Neural progenitor cell (in vitro differentiated cells): Measurements from ENCODE around the gene EYS. TPM values are rescaled to one million over a fixed set of nuclear protein-coding genes. Genes with fewer than 3 reads are reported as not detected.

Source experiments
- DNase-seq: peaks from one replicate; pipeline ENCODE4 v3.0.0-alpha.2; 2016; ENCODE audit warnings: low spot score
- H2AFZ ChIP-seq: fragments of 200-600 bp; sonication (generic); replicated peaks from 2 replicates; pipeline ENCODE4 v1.6.1; 2016; ENCODE audit warnings: antibody characterized with exemption
- H3F3A ChIP-seq: fragments of 200-600 bp; sonication (generic); 2 replicates; pipeline ENCODE4 v1.6.1; 2016; ENCODE audit warnings: antibody characterized with exemption, low read depth
- H3K27ac ChIP-seq: fragments of 200-600 bp; sonication (generic); 2 replicates; pipeline ENCODE4 v1.5.1; 2016; ENCODE audit warnings: mild to moderate bottlenecking
- H3K27me3 ChIP-seq: fragments of 200-600 bp; sonication (generic); 2 replicates; pipeline ENCODE4 v1.6.1; 2016; ENCODE audit warnings: mild to moderate bottlenecking, moderate library complexity
- H3K36me3 ChIP-seq: fragments of 200-600 bp; sonication (generic); 2 replicates; pipeline ENCODE4 v1.5.1; 2016
- H3K4me1 ChIP-seq: fragments of 200-600 bp; sonication (generic); 2 replicates; pipeline ENCODE4 v1.6.1; 2016; ENCODE audit warnings: mixed run types
- H3K4me2 ChIP-seq: fragments of 200-600 bp; sonication (generic); 2 replicates; pipeline ENCODE4 v1.6.1; 2016
- H3K4me3 ChIP-seq: fragments of 200-600 bp; sonication (generic); 2 replicates; pipeline ENCODE4 v1.5.1; 2016
- H3K79me2 ChIP-seq: fragments of 200-600 bp; sonication (generic); 2 replicates; pipeline ENCODE4 v1.6.1; 2016; ENCODE audit warnings: low read depth
- H3K9ac ChIP-seq: fragments of 200-600 bp; sonication (generic); 2 replicates; pipeline ENCODE4 v1.6.1; 2016
- H3K9me3 ChIP-seq: fragments of 200-600 bp; sonication (generic); 2 replicates; pipeline ENCODE4 v1.5.1; 2016; ENCODE audit warnings: low read depth
- H4K20me1 ChIP-seq: fragments of 200-600 bp; sonication (generic); 2 replicates; pipeline ENCODE4 v1.6.1; 2016; ENCODE audit warnings: low read depth
- H3K27ac Mint-ChIP-seq: 3 replicates; pipeline ENCODE4 v1.8.0; 2021; ENCODE audit warnings: mixed read lengths
- H3K27me3 Mint-ChIP-seq: 2 replicates; pipeline ENCODE4 v1.8.0; 2022; ENCODE audit warnings: low read depth, mild to moderate bottlenecking, inconsistent platforms, moderate library complexity, mixed read lengths; ENCODE audit not compliant: insufficient read depth
- H3K36me3 Mint-ChIP-seq: 3 replicates; pipeline ENCODE4 v1.8.0; 2021; ENCODE audit warnings: mixed read lengths
- H3K4me1 Mint-ChIP-seq: 3 replicates; pipeline ENCODE4 v1.8.0; 2021; ENCODE audit warnings: mixed read lengths
- H3K4me3 Mint-ChIP-seq: 3 replicates; pipeline ENCODE4 v1.8.0; 2021; ENCODE audit warnings: mild to moderate bottlenecking, moderate library complexity, mixed read lengths
- H3K9me3 Mint-ChIP-seq: 3 replicates; pipeline ENCODE4 v1.8.0; 2020; ENCODE audit warnings: mixed read lengths
- EZH2 ChIP-seq: fragments of 200-600 bp; sonication (generic); IDR thresholded peaks from 2 replicates; pipeline ENCODE4 v1.6.1; 2017; ENCODE audit warnings: antibody characterized with exemption, mild to moderate bottlenecking, moderate library complexity
- EZH2phosphoT487 ChIP-seq: fragments of 200-600 bp; sonication (generic); IDR thresholded peaks from 2 replicates; pipeline ENCODE4 v1.6.1; 2017; ENCODE audit warnings: antibody characterized with exemption
- total RNA-seq: library from RNA; depleted of rRNA; stranded (reverse); fragments of >200 nt; gene quantifications from 2 replicates; pipeline ENCODE4 v1.2.3, GENCODE V29; 2015; ENCODE audit warnings: low replicate concordance
- TF ChIP-seq, protein P1 (sequence below): fragments of 200-600 bp; sonication (generic); IDR thresholded peaks from 2 replicates; pipeline ENCODE4 v1.5.1; 2017; ENCODE audit warnings: antibody characterized with exemption, mild to moderate bottlenecking

Gene EYS
- total RNA-seq, 1 donor from 2014 or later = not detected

DNA sequence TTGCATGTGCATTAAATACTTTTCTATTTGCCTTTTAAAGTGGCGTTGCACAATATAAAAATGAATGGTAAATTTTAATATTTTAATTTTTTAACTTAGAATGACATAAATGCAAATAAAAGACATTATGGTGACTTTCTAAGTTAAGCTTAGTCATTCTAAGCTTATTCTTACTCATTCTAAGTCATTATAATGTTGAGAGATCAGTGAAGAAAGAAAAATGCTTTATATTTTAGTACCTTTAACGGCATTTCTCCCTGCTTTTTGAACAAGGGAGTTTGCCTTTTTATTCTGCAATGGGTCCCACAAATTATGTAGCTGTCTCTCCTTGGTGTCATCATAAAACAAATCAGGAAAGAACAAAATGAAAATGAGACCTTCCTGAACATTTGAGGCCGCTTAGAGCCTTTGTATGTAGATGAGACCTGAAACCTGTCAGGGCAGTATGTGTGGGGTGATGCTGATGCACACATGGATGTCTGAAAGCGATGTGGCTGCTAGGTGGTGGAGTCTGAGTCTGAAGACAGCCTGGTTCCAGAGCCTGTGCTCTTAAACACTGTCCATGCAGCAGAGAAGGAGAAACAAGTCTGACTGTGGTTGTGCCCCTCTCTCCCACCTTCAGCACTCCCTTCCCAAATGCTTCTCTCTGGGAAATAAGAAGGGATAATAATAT, 1913.4 kb downstream of the EYS start:
- Histone ChIP-seq H4K20me1 (no peaks in the 10 kb centered on the region), H3K27me3 (no peaks in the 10 kb centered on the region), H3K4me3 (no peak overlapping the region), H3F3A (no peaks in the 10 kb centered on the region), H3K27ac (no peak overlapping the region), H3K9ac (no peak overlapping the region), H2AFZ (no peak overlapping the region), H3K79me2 (no peaks in the 10 kb centered on the region), H3K4me2 (no peak overlapping the region), H3K4me1 (peaks cover 8% of the 10 kb centered on the region), H3K36me3 (no peaks in the 10 kb centered on the region), H3K9me3 (no peaks in the 10 kb centered on the region)
- no peaks in the 10 kb centered on the region for H3K9me3 Mint-ChIP-seq
- no peak for DNase-seq
- TF ChIP-seq EZH2phosphoT487 (no peak), EZH2 (no peak)
- TF ChIP-seq, protein P1, sequence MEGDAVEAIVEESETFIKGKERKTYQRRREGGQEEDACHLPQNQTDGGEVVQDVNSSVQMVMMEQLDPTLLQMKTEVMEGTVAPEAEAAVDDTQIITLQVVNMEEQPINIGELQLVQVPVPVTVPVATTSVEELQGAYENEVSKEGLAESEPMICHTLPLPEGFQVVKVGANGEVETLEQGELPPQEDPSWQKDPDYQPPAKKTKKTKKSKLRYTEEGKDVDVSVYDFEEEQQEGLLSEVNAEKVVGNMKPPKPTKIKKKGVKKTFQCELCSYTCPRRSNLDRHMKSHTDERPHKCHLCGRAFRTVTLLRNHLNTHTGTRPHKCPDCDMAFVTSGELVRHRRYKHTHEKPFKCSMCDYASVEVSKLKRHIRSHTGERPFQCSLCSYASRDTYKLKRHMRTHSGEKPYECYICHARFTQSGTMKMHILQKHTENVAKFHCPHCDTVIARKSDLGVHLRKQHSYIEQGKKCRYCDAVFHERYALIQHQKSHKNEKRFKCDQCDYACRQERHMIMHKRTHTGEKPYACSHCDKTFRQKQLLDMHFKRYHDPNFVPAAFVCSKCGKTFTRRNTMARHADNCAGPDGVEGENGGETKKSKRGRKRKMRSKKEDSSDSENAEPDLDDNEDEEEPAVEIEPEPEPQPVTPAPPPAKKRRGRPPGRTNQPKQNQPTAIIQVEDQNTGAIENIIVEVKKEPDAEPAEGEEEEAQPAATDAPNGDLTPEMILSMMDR = no peak
- no peak overlapping the region for H3K27ac Mint-ChIP-seq
- no peaks in the 10 kb centered on the region for H3K36me3 Mint-ChIP-seq
- peaks cover 6% of the 10 kb centered on the region for H3K4me1 Mint-ChIP-seq
- H3K27me3 Mint-ChIP-seq = no peaks in the 10 kb centered on the region
- no peak overlapping the region for H3K4me3 Mint-ChIP-seq

DNA sequence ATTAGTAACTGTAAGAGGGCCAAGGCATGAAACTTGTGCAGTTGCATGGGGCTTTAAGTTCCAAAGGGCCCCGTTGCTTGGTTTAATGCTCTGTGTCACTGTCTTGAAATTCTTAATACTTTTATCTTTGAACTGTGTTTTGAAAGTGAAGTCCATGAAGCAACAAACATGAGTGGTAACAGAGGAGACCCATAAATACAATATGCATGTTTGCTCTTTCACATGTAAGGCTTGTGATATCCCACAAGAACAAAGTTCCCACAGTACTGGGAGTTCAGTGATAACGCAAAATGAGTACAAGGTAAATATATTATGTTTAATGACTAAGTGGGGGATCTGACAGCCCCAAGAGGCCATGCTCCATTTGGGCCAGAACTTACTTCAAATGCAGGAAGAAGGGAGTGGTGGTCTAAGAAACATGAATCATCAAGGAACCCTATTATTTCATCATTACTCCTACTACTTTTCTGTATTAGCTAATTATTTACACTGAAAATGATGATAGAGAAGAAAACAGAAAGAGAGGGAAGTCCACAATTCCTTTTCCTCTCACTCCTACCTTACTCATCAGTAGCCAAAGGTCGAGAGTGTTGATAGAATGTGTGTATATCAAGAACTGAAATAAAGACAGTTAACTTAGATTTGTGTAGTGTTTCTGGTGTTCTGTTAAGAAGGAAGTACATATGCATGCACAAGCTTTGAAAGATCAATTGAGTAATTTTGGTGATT, 1914.1 kb downstream of the EYS start:
- peaks cover 6% of the 10 kb centered on the region for H3K4me1 Mint-ChIP-seq
- no peak for DNase-seq
- no peak overlapping the region for H2AFZ ChIP-seq

DNA sequence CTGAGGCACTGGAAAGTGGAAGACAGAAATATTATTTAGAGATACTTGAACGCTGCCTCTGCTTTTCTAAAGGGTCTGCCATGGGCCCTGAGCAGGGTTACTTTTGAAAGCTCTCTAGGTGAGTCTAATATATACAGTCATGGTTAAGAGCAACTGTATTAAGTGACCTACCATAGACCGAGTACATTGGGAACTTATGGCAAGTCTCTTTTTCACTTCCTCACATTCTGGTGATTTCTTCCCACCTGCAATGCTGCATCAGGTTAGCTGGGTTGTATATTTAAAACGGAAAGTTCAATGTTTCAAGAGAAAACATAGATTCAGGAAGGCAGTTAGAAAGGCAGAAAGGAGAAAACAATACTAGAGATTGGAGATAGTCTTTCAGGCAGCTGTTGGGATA, 1916.7 kb downstream of the EYS start:
- no peak overlapping the region for H3K4me3 ChIP-seq
- Mint-ChIP-seq H3K27me3 (no peaks in the 10 kb centered on the region), H3K36me3 (no peaks in the 10 kb centered on the region), H3K4me1 (peaks cover 6% of the 10 kb centered on the region), H3K27ac (no peak overlapping the region), H3K9me3 (no peaks in the 10 kb centered on the region), H3K4me3 (no peak overlapping the region)
- DNase-seq = no peak
- H2AFZ ChIP-seq = no peak overlapping the region
- no peaks in the 10 kb centered on the region for H3K9me3 ChIP-seq
- no peak overlapping the region for H3K4me2 ChIP-seq
- H3K27me3 ChIP-seq = no peaks in the 10 kb centered on the region
- no peak overlapping the region for H3K27ac ChIP-seq
- no peaks in the 10 kb centered on the region for H3K79me2 ChIP-seq
- H3F3A ChIP-seq = no peaks in the 10 kb centered on the region
- peaks cover 14% of the 10 kb centered on the region for H3K4me1 ChIP-seq
- TF ChIP-seq EZH2phosphoT487 = no peak
- no peak for TF ChIP-seq EZH2
- TF ChIP-seq, protein P1 = no peak
- no peak overlapping the region for H3K9ac ChIP-seq
- H4K20me1 ChIP-seq = no peaks in the 10 kb centered on the region
- H3K36me3 ChIP-seq = no peaks in the 10 kb centered on the region

More for the DNA sequence above, 1914.1 kb downstream of the EYS start:
- Histone ChIP-seq H3K27ac (no peak overlapping the region), H3K9me3 (no peaks in the 10 kb centered on the region), H3K36me3 (no peaks in the 10 kb centered on the region), H3K4me2 (no peak overlapping the region), H3K27me3 (no peaks in the 10 kb centered on the region), H3K9ac (no peak overlapping the region), H3K4me1 (peaks cover 14% of the 10 kb centered on the region), H3K79me2 (no peaks in the 10 kb centered on the region), H3K4me3 (no peak overlapping the region), H3F3A (no peaks in the 10 kb centered on the region), H4K20me1 (no peaks in the 10 kb centered on the region)
- TF ChIP-seq EZH2 (no peak), EZH2phosphoT487 (no peak)
- TF ChIP-seq, protein P1 = no peak
- no peak overlapping the region for H3K4me3 Mint-ChIP-seq
- H3K36me3 Mint-ChIP-seq = no peaks in the 10 kb centered on the region
- H3K27ac Mint-ChIP-seq = no peak overlapping the region
- H3K27me3 Mint-ChIP-seq = no peaks in the 10 kb centered on the region
- H3K9me3 Mint-ChIP-seq = no peaks in the 10 kb centered on the region
